Smooth muscle cell (in vitro differentiated cells): ENCODE results near the gene LINGO3. TPM values are rescaled to one million over a fixed set of nuclear protein-coding genes. Genes with fewer than 3 reads are reported as not detected.

Experiments used
- DNase-seq: peaks from one replicate; lab custom pipeline; 2025; ENCODE audit not compliant: unreplicated experiment; lab: John Stamatoyannopoulos, UW
- H2AFZ ChIP-seq: fragments of 200-600 bp; sonication (generic); 2 replicates; pipeline ENCODE4 v1.6.0; 2016; ENCODE audit warnings: antibody characterized with exemption, low read depth, mild to moderate bottlenecking
- H3F3A ChIP-seq: fragments of 200-600 bp; sonication (generic); 2 replicates; pipeline ENCODE4 v1.6.0; 2017; ENCODE audit warnings: antibody characterized with exemption, low read depth
- H3K27ac ChIP-seq: fragments of 200-600 bp; sonication (generic); 2 replicates; pipeline ENCODE4 v1.5.1; 2016; ENCODE audit warnings: low read depth, mild to moderate bottlenecking
- H3K27me3 ChIP-seq: fragments of 200-600 bp; sonication (generic); 2 replicates; pipeline ENCODE4 v1.6.1; 2016; ENCODE audit warnings: low read depth, mild to moderate bottlenecking
- H3K36me3 ChIP-seq: fragments of 200-600 bp; sonication (generic); 2 replicates; pipeline ENCODE4 v1.5.1; 2016; ENCODE audit warnings: low read depth
- H3K4me1 ChIP-seq: fragments of 200-600 bp; sonication (generic); 2 replicates; pipeline ENCODE4 v1.5.1; 2016; ENCODE audit warnings: low read depth
- H3K4me2 ChIP-seq: fragments of 200-600 bp; sonication (generic); 2 replicates; pipeline ENCODE4 v1.6.0; 2016; ENCODE audit warnings: mild to moderate bottlenecking
- H3K4me3 ChIP-seq: fragments of 200-600 bp; sonication (generic); 2 replicates; pipeline ENCODE4 v1.5.1; 2016; ENCODE audit warnings: mild to moderate bottlenecking
- H3K79me2 ChIP-seq: fragments of 200-600 bp; sonication (generic); 2 replicates; pipeline ENCODE4 v1.6.0; 2016; ENCODE audit warnings: low read depth, mild to moderate bottlenecking
- H3K9ac ChIP-seq: fragments of 200-600 bp; sonication (generic); 2 replicates; pipeline ENCODE4 v1.6.0; 2016; ENCODE audit warnings: low read depth
- H3K9me3 ChIP-seq: fragments of 200-600 bp; sonication (generic); replicated peaks from 2 replicates; pipeline ENCODE4 v1.5.1; 2016; ENCODE audit warnings: low read depth
- H4K20me1 ChIP-seq: fragments of 200-600 bp; sonication (generic); 2 replicates; pipeline ENCODE4 v1.6.0; 2016; ENCODE audit warnings: low read depth
- CTCF ChIP-seq: fragments of 200-600 bp; sonication (generic); IDR thresholded peaks from 2 replicates; pipeline ENCODE4 v1.5.1; 2017; ENCODE audit warnings: borderline replicate concordance, mild to moderate bottlenecking, antibody characterized with exemption; ENCODE audit not compliant: insufficient read depth, poor library complexity, severe bottlenecking
- WGBS: methylation state at CpG from one replicate; pipeline ENCODE4 v1.1.7; 2016; ENCODE audit warnings: low lambda C conversion rate; 5-methylcytosine and 5-hydroxymethylcytosine counted together
- polyA plus RNA-seq: library from polyadenylated mRNA; unstranded; fragments of >200 nt; fragmentation: Nextera tagmentation; extraction: Ambion mirVana; gene quantifications from 2 replicates; pipeline ENCODE4 v1.2.1, GENCODE V29; 2016
- total RNA-seq: library from RNA; depleted of rRNA; stranded (reverse); fragments of >200 nt; gene quantifications from 2 replicates; pipeline ENCODE4 v1.2.3, GENCODE V29; 2014

Gene LINGO3
- total and polyA plus RNA-seq, 2 experiments from 2014 or later: 0.31 TPM; not detected in 1

DNA sequence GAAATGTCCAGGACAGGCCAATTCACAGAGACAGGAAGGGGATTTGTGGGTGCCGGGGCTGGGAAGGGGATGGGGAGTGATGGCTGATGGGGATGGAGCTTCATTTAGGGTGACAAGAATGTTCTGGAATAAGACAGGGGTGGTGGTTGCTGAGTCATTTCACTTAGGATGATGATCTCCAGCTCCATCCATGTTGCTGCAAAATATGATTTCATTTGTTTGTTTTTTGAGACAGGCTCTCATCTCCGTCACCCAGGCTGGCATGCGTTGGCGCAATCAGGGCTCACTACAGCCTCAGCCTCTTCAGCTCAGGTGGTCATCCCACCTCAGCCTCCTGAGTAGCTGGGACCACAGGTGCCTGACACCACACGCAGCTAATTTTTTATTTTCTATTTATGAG lies 48.6 kb downstream of the LINGO3 start:
- Histone ChIP-seq H3K4me1 (no peaks in the 10 kb centered on the region), H4K20me1 (no peaks in the 10 kb centered on the region), H3K9ac (no peak overlapping the region), H3K27ac (no peak overlapping the region), H3K79me2 (no peaks in the 10 kb centered on the region), H2AFZ (no peak overlapping the region), H3F3A (no peaks in the 10 kb centered on the region), H3K36me3 (no peaks in the 10 kb centered on the region), H3K27me3 (no peaks in the 10 kb centered on the region), H3K9me3 (no peaks in the 10 kb centered on the region), H3K4me3 (no peak overlapping the region), H3K4me2 (no peak overlapping the region)
- no peak for DNase-seq
- 87% methylated on average over 5 of the region's 5 CpGs for whole genome bisulfite sequencing
- no peak for TF ChIP-seq CTCF

Other genes starting within 250 kb of the LINGO3 start
- gene MOB3A, start 211.8 kb downstream of the LINGO3 start, total RNA-seq: 11.2 and 13.5 TPM in 2 replicates
- gene MOB3A, start 211.8 kb downstream of the LINGO3 start, polyA plus RNA-seq: 23.8 and 32.9 TPM in 2 replicates
- 1.6 and 1.8 TPM in 2 replicates for gene IZUMO4, start 211.2 kb downstream of the LINGO3 start, total RNA-seq
- gene IZUMO4, start 211.2 kb downstream of the LINGO3 start, polyA plus RNA-seq: 0.48 and 0.58 TPM in 2 replicates
- gene AP3D1, start 156.6 kb downstream of the LINGO3 start, total RNA-seq: 43.0 and 66.2 TPM in 2 replicates
- gene AP3D1, start 156.6 kb downstream of the LINGO3 start, polyA plus RNA-seq: 81.0 and 82.8 TPM in 2 replicates
- 4.2 and 4.8 TPM in 2 replicates for gene DOT1L, start 144.2 kb downstream of the LINGO3 start, total RNA-seq
- 3.4 and 5.5 TPM in 2 replicates for gene DOT1L, start 144.2 kb downstream of the LINGO3 start, polyA plus RNA-seq
- gene PLEKHJ1, start 71.8 kb downstream of the LINGO3 start, total RNA-seq: 36.0 and 38.6 TPM in 2 replicates
- gene PLEKHJ1, start 71.8 kb downstream of the LINGO3 start, polyA plus RNA-seq: 76.5 and 94.5 TPM in 2 replicates
- 8.4 and 28.5 TPM in 2 replicates for gene SF3A2, start 71.3 kb downstream of the LINGO3 start, total RNA-seq
- 63.0 and 78.1 TPM in 2 replicates for gene SF3A2, start 71.3 kb downstream of the LINGO3 start, polyA plus RNA-seq
- gene AMH, start 58.8 kb downstream of the LINGO3 start, total RNA-seq: 2.9 and 3.5 TPM in 2 replicates
- 12.6 and 20.7 TPM in 2 replicates for gene AMH, start 58.8 kb downstream of the LINGO3 start, polyA plus RNA-seq
- gene JSRP1, start 51.7 kb downstream of the LINGO3 start, total RNA-seq: not detected in 2 replicates
- 0.59 TPM in 1 of 2 replicates, not detected in the other for gene JSRP1, start 51.7 kb downstream of the LINGO3 start, polyA plus RNA-seq
- gene PEAK3, start 26.0 kb downstream of the LINGO3 start, total RNA-seq: not detected in 2 replicates
- gene PEAK3, start 26.0 kb downstream of the LINGO3 start, polyA plus RNA-seq: 0.37 and 0.71 TPM in 2 replicates
- 164 and 186 TPM in 2 replicates for gene LSM7, start 20.4 kb upstream of the LINGO3 start, total RNA-seq
- 158 and 161 TPM in 2 replicates for gene LSM7, start 20.4 kb upstream of the LINGO3 start, polyA plus RNA-seq
- gene SPPL2B, start 20.5 kb upstream of the LINGO3 start, total RNA-seq: 21.1 and 54.7 TPM in 2 replicates
- gene SPPL2B, start 20.5 kb upstream of the LINGO3 start, polyA plus RNA-seq: 53.6 and 63.5 TPM in 2 replicates
- not detected in 2 replicates for gene TMPRSS9, start 52.1 kb upstream of the LINGO3 start, total RNA-seq
- gene TMPRSS9, start 52.1 kb upstream of the LINGO3 start, polyA plus RNA-seq: 0.05 and 0.63 TPM in 2 replicates
- gene TIMM13, start 119.4 kb upstream of the LINGO3 start, total RNA-seq: 14.1 and 20.0 TPM in 2 replicates
- gene TIMM13, start 119.4 kb upstream of the LINGO3 start, polyA plus RNA-seq: 107 and 119 TPM in 2 replicates
- 21.7 and 25.5 TPM in 2 replicates for gene LMNB2, start 148.8 kb upstream of the LINGO3 start, total RNA-seq
- 29.5 and 41.8 TPM in 2 replicates for gene LMNB2, start 148.8 kb upstream of the LINGO3 start, polyA plus RNA-seq
- 252 and 326 TPM in 2 replicates for gene GADD45B, start 168.0 kb upstream of the LINGO3 start, total RNA-seq
- gene GADD45B, start 168.0 kb upstream of the LINGO3 start, polyA plus RNA-seq: 435 and 533 TPM in 2 replicates